Measurements from ENCODE around the gene COL4A2.

COL4A2 gene

DNA sequence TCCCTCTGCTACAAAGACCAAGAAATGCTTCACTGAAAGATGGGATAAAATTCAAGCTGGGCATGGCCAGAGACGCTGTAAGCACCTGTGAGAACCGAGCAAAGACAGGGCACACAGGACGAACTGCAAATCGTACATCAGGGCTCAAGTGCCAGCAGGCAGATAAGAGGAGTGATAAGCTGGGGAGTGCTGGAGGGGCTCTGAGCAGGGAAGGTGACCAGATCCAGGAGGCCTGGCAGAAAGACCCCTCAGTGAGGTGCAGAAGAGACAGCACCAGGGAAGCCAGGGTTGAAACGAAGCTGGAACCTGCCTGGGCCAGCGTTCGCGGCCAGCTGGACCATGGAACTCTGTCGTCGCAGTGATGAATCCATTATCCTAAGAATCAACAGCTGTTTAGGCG, 244.2 kb downstream of the COL4A2 start:
- DNase-seq (ENCODE audit: low spot score) = no peak
- CTCF ChIA-PET = interaction anchor here (0.5 kb wide), 1 partner anchor 15 kb away, joined by 3 read pairs; no protein-coding TSS in a partner anchor
- POLR2A ChIA-PET (ENCODE audit: low non-redundant PET) = interaction anchor here (0.7 kb wide), 1 partner anchor 68 kb away, joined by 4 read pairs; no protein-coding TSS in a partner anchor
- no peak for TF ChIP-seq CTCF (conservative IDR thresholded peaks at IDR 0.05; ENCODE audit: low read depth)
- no peak overlapping the region for H3K27ac ChIP-seq

DNA sequence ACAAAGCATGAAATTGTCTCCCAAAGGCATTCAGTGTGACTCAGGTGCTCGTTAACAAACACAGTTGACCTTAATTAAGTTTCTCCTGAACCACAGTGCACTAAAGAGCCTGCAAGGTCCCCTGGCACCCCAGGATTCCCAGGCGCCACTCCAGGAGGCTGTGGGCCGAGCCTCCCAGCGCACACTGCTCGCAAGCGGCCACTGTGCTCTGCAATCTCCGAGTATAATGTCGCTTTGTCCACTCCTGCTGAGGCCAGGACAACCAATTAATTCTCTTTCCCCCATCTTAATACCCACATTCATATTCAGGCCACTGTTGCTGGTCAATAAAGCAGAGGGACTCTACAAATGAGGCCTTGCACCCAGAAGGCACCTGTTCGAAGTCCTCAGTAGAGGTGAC, 245.7 kb downstream of the COL4A2 start:
- no peak for TF ChIP-seq CTCF (conservative IDR thresholded peaks at IDR 0.05; ENCODE audit: low read depth)
- POLR2A ChIA-PET (ENCODE audit: low non-redundant PET) = no interaction called here
- CTCF ChIA-PET = no interaction called here
- DNase-seq (ENCODE audit: low spot score) = no peak
- no peak overlapping the region for H3K27ac ChIP-seq

- CTCF ChIA-PET = no interaction called here
- no peak for DNase-seq (ENCODE audit: low spot score)
- no peak for TF ChIP-seq CTCF (conservative IDR thresholded peaks at IDR 0.05; ENCODE audit: low read depth)
- POLR2A ChIA-PET (ENCODE audit: low non-redundant PET) = no interaction called here
- no peak overlapping the region for H3K27ac ChIP-seq
Observed at GRCh38 chr13:110553417-110553816, 246.3 kb downstream of the COL4A2 start.

- ChIA-PET POLR2A (ENCODE audit: low non-redundant PET) (no interaction called here), CTCF (no interaction called here)
- TF ChIP-seq CTCF (conservative IDR thresholded peaks at IDR 0.05; ENCODE audit: low read depth) = no peak
- no peak for DNase-seq (ENCODE audit: low spot score)
- H3K27ac ChIP-seq = no peak overlapping the region
Observed at GRCh38 chr13:110554227-110554836, 247.2 kb downstream of the COL4A2 start.

- ChIA-PET POLR2A (ENCODE audit: low non-redundant PET) (no interaction called here), CTCF (no interaction called here)
- no peak for TF ChIP-seq CTCF (conservative IDR thresholded peaks at IDR 0.05; ENCODE audit: low read depth)
Observed at GRCh38 chr13:110554946-110555345, 247.9 kb downstream of the COL4A2 start.

DNA sequence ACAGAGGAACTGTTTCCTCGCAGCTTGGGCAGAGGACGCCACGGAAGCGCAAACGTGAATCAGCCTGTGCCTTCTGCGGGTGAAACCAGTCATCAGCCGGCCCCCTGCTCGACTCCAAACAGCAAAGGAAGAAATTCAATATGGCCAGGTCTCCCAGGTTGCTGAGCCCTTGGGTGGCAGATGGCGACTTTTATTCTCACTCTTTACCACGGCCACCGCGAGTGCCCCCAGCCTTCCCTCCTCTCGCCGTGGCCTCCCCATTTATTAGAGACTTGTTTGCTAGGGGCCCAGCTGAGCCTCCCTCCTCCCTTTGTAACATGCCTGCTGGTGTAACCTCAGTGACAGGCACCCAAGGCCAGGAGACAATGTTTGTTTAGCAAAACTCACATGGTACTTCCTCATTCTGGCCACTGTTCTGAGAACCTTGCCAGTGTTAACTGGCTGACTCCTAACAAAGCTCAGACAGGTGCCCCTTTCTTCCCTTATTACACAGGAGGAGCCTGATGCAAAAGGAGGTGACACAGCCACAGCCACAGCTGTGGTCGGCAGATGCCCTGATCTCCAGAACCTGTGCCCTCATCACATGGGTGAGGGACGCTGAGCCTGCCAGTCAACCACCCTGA, 248.6 kb downstream of the COL4A2 start:
- H3K27ac ChIP-seq = no peak overlapping the region
- no peak for DNase-seq (ENCODE audit: low spot score)
- ChIA-PET CTCF (no interaction called here), POLR2A (ENCODE audit: low non-redundant PET) (no interaction called here)
- no peak for TF ChIP-seq CTCF (conservative IDR thresholded peaks at IDR 0.05; ENCODE audit: low read depth)

More at GRCh38 chr13:110554946-110555345, 247.9 kb downstream of the COL4A2 start:
- DNase-seq (ENCODE audit: low spot score) = no peak
- no peak overlapping the region for H3K27ac ChIP-seq

Data from RWPE1 (cell line).